HG03025 (cell line): ENCODE results near the gene SLC9A9.
"Not testable (repeated sequence)": the region's sequence is repeated elsewhere in the genome, so short reads cannot be mapped to it uniquely, and the experiment has no call there.

Source experiments
- ATAC-seq: cut with Tn5 transposase; IDR thresholded peaks from one replicate; pipeline ENCODE4 v1.9.1; 2021; ENCODE audit warnings: mild to moderate bottlenecking, moderate library complexity; ENCODE audit not compliant: unreplicated experiment, low FRiP score

SLC9A9 gene

DNA sequence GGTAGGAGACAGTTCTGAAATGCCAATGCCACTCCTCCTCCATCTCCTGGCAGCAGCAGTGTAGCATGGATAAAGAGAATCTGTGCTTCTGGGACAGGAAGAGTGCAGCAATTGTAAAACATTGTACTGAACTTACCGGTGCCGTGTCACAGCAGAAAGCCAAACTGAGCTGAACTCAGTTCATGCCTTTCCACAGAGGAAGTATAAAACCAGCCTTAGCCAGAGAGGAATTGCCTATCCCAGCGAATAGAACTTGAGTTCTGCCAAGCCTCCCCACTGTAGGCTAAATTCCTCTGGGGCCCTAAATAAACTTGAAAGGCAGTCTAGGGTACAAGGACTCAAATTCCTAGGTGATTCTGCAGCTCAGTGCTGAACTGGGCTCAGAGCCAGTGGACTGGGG, 148.8 kb downstream of the SLC9A9 start:
- ATAC-seq = no peak

DNA sequence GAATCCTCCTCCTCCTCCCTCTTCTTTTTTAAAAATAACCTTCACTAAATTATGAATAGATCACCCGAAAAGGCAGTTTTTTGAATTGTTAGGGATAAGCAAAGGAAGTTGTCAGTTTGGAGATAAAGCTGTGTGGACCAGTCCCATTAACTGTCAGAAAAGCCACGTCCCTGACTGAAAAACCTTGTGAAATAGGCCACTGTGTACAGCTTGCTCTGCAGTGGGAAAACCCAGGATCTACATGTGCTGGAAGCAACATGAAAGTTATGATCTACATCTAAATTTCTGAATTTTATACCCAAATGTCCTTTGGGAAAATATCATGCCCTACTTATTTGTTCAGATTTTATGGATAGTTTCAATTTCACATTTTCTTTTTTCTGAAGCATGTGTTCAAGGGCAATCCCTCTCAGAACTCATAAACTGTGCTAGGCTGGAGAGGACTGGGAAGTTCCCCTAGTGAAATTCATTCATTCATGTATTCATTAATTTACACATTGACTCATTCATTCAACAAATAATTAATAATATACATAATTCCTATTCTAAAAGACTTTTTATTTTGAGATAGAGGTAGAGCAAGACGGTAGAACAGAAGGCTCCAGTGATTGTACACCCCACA, 149.5 kb downstream of the SLC9A9 start:
- no peak for ATAC-seq

DNA sequence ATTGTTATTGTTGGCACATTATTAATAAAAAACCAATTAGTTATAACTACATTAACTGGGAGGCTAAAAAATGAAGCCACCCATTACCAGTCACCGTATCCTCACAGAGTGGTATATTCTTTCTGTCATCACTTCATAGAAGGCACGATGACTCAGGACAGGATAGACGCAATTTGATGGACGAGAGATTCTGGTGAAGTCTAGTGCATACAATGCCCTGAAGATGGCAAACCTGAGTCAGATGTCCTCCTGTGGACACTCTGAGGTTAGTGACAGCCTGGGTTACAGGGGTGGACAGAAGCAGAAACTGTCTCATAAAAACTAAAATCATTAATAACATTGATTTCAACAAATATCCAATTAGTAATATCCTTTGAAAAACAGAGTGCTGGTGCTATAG, 150.3 kb downstream of the SLC9A9 start:
- ATAC-seq = no peak

DNA sequence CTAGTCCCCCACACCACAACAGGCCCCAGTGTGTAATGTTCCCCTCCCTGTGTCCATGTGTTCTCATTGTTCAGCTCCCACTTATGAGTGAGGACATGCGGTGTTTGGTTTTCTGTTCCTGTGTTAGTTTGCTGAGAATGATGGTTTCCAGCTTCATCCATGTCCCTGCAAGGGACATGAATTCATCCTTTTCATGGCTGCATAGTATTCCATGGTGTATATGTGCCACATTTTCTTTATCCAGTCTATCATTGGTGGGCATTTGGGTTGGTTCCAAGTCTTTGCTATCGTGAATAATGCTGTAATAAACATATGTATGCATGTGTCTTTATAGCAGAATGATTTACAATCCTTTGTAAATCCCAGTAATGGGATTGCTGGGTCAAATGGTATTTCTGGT, 152.9 kb downstream of the SLC9A9 start:
- not testable (repeated sequence) for ATAC-seq

DNA sequence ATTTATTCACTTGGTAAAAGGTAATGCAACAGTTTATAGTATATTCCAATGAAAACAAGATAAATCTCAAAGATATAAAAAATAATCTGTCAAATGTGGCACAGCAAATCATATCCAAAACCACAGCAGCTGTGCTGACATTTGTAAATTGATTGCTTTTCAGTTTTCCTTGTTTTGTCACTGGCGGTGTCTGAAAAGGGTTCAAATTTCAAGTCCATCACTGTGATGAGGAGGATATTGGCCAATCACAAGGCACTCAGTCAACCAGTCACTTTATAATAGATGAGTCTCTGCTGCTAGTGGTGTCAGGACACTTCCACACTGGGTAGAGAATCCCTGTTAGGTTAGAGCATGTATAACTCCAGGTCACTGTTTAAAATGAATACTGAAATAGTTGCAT, 154.8 kb downstream of the SLC9A9 start:
- no peak for ATAC-seq

DNA sequence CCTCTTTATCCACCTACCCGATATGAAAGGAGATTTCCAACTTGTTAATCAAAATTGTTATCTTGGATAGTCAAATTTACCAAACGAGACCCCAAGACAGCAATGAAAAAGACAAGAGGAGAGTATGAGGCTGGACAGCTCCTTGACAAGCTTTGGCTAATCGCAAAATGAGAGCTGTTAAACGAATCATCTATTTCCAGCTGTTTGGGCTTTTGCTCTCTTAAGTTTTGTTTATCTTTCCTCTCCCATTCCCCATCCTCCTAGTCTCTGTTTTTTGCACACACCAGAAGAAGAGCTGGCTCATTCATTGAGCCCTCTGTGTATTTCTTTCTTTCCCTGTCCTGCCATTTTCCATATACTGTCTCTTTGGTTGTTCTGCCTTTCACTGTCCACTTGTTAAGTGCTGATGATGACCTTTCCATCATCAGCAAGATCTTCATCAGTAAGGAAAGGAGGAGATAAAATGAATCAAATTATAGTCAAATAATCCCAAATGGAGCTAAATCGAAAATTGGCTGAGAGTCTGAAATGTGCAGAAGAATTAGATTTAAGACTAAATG, 161.6 kb downstream of the SLC9A9 start:
- no peak for ATAC-seq

DNA sequence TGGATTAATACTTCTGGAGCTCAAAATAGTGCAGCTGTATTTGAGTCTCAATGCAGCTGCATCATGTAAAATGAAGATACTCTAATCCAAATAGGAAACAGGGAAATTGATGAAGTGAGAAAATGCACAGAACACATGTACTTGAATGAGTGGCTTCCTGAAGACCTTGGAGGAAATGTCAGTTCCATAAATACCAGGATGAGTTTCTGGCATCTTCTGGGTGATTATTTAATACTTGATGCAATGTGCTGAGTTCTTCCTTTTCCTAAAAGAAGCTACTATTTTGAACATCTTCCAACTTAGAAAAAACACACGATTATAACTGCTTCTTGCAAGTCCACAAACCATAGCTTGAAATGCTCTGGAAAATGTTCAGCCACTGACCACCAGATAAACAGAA, 162.8 kb downstream of the SLC9A9 start:
- ATAC-seq = no peak

DNA sequence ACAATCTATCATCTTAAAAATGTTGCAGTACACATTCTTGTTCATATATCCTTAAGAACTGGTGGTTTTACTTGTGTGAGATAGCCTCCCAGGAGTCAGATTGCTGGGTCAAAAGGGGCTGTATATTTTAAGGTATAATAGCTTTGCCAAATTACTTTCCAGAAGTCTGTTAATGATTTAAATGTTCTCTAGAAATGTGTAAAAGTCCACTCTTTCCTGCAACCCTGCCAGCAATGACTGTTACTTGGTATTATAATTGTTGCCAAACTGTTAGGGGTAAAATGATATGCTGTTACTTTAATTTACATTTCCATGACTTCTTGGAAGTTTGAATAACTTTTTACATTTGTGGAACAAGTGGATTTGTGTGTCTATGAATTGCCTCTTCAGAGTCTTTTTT, 170.8 kb downstream of the SLC9A9 start:
- ATAC-seq = no peak

DNA sequence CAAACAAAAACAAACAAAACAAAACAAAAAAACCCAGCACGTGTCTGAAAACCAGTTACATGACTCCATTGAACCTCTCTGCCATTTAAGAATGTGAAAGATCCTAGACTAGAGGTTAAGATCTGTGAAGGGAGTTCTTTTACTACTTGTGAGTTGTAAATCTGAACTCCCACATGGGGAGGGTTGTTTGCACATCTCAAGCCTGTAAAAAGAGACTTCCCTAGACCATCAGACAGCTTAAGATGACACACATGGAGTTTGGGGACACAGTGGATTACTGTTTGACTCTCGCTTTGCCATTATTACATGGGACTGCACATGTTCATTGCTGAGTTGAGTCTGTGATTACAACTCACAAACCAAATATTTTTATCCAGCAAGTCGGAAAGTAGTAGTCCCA, 171.5 kb downstream of the SLC9A9 start:
- ATAC-seq = no peak

DNA sequence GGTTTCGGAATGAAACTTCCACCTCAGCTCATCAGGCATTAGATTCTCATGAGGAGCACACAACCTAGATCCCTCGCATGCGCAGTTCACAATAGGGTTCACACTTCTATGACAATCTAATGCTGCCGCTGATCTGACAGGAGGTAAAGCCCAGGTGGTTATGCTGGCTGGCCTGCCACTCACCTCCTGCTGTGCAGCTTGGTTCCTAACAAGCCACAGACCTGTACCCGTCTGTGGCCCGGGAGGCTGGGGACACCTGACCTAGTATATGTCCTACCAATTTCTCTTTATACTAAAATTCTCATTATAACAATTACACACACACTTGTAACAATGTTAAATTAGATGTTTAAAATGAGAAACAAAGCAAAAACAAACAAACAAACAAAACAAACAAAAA, 172.2 kb downstream of the SLC9A9 start:
- ATAC-seq = no peak

DNA sequence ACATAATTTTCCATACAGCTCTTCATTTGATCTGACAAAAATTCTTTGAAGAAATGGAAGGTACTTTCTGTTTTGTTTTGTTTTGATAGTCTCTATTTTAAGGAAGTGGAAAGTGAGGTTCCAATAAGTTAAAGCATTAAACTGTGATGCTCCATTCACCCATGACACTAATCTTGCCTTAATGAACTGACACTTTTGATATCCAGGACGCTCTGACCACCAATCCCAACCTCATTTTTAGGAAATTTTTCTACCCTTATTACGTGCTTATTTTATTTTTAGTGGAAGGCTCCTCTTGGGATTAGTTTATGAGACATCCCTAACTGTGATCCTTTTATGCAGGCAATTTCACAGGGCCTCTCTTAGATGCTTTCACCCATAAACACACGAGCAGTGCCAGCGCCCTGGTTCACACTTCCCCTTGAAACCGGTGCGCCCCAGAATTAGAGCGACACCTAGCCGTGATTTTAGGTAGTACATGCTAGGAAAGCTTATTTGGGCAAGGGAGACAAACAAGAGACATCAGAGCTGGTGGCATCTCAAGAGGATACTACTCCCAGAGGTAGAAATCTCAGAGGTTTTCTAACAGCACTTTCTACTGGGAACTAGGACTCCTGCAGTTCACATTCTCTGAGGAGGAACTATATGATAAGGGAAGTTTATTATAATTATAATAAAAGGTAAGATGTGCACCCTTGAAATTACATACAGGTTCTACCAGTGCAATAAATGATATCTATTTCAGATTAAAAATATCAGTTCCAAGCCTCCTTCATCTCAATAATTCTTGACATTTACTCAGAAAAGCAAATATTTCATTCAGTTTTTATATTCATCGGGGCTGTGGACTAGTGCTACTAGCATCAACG, 173.9 kb downstream of the SLC9A9 start:
- ATAC-seq = peak; percentile 55

DNA sequence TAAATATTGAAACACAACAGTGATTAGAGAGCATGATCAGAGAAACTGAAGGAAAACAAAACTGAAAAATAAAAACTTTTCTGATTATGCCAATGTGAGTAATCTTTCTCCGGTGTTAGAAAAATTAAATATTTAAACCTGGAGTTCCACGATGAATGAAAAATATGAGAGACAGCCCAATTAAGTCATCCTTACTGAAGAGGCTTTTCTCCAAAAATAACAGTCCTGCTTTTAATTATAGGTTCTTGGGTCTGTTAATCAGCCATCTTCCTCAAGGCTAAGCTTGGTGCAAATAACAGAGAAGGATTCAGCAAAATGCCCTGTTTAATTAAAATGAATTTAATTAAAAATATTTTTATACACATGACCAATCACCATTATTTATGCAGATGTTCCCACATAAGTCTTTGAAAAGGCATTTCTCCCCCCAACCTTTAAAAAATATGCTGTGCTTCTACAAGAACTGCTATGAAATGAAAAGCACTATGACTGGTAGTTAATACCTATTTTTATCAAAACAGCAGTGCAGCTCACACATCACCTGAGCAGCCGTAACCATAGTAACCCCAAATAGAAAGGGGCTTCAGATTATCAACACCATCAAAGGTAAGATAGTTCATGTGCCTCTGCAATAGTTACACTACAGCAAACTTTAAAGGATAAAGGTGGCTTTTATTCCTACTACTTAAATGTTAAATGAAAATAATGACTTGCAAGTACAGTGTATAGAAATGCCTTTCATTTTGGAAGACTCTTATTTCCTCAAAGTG, 175.7 kb downstream of the SLC9A9 start:
- ATAC-seq = no peak

DNA sequence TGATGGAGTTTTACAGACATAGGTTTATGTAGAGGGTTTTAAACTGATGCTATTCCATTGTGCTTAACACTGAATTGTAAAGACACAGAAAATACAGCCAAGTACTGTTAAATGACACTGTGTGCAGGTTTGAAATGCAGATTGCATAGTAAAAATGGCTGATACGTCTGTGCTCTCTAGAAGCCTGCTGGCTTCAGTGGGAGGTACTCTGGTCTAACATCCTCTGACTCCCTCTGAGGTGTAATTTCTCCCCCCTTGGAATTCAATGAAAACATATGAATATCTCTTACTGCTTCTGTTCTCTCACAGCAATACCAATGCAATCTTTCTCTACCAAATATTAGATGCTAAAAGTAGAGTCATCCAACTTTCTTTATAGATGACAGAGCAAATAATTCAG, 176.6 kb downstream of the SLC9A9 start:
- no peak for ATAC-seq

DNA sequence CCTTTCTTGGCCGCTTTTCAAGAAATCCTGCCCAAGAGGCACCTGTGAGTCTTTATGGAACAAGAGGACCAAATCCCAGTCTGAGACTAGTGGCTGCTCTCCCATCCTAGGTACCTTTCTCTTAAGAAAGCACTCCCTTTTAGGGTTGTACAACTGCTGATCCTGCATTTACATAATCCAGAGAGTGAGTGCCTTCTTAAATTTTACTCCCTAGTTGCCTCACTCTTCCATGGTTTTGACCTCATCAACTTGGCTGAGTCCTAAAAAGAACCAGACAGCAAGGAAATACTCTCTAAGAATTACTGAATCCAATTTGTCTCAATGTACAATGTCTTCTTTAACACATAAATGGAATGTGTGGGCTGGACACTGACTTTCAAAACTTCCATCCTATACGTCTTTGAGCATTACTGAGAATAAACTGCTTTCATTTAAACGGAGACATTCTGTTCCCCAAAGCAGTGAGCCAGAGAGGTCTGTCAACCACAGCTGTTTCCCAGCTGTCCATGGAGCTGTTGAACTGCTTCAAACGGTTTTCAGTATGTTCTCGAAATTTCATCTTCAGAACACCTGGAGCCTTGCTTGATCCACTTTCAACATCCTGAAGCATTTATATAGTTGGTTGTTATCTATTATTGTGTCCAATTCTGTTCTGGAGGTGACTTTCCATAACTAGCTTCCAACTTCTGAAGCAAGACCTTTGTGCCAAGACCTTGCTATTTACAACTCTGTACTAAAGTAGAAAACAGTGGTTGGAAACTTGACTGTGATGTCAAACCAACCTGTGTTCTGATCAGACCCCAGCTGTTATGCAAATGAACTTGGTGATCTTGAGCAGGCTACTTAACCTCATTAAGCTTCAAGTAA, 179.1 kb downstream of the SLC9A9 start:
- peak; percentile 94 for ATAC-seq

DNA sequence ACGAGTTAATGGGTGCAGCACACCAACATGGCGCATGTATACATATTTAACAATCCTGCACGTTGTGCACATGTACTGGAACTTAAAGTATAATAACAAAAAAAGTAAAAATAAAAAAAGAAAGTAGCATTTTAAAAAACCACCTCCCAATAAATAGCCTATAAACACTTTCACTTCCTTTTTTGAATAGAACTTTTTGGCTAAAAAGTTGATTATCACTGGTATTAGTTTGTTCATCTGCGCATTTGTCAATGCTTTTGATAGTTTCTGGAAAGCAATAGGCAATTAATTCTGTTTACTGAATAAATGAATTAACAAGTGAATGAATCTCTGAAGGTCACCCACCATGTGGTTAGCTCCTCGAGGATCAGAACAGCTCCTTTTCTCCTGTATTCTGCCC, 179.9 kb downstream of the SLC9A9 start:
- ATAC-seq = no peak

DNA sequence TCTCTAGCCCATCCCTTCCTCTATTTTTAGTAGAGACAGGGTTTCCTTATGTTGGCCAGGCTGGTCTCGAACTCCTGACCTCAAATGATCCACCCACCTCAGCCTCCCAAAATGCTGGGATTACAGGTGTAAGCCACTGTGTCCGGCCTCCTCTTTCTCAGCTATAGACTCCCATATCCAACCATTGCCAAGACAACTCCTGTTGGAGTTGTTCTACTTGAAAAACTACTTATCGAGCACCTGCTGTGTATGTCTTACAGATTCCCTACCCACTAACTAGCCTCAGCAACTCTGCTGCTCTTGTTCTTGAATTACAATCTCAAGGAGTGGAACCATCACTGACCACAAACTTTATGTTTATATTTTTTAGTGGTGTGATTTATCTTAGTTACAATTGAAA, 186.6 kb downstream of the SLC9A9 start:
- no peak for ATAC-seq

DNA sequence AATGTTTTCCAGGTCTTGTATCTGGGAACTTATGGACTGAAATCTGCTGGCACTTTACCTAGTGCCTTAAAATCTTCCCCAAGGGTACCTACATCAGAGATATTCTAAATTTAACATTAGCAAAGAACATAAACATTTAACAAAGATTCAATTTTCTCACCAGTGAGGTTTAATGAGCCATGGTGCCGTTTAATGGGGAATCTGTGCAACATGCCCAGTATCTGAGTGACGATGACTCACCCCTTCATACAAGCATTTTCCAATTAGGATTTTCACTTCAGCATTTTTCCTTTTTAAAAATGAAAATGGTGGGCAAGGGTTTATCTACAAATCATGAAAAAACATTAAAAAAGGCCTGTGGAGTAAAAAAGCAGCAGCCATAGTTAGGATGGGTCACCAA, 189.4 kb downstream of the SLC9A9 start:
- no peak for ATAC-seq

DNA sequence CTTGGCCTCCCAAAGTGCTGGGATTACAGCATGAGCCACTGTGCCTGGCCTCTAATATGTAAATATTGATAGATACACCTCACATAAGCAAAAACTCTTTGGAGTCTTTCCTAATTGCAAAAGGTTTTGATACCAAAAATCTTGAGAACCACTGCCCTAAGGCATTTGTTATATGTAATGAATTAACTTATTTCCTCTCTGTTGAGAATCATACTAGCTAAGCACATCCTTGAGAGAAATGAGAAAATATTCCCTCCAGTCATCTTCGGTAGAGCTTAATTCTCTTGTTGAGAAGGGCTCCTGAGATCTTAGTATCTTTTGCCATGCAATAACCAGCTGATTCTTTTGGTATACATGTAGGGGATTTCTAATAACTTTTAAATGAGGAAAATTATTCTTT, 190.2 kb downstream of the SLC9A9 start:
- no peak for ATAC-seq

DNA sequence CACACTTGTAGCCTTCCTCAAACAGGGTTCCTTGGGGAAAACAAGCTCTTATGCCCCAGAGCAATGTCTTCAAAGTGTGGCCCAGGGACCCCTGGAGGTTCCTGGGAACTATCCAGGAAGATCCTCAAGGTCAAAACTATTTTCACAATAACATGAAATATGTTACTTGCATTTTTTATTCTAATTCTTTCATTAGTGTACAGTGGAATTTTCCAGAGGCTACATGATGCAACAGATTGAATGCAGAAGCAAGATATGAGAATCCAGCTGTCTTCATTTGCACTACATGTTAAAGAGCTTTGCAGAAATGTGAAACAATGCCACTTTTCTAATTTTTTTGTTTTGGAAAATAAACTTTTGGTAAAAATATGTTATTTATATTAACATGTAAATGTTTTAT, 190.9 kb downstream of the SLC9A9 start:
- ATAC-seq = no peak

DNA sequence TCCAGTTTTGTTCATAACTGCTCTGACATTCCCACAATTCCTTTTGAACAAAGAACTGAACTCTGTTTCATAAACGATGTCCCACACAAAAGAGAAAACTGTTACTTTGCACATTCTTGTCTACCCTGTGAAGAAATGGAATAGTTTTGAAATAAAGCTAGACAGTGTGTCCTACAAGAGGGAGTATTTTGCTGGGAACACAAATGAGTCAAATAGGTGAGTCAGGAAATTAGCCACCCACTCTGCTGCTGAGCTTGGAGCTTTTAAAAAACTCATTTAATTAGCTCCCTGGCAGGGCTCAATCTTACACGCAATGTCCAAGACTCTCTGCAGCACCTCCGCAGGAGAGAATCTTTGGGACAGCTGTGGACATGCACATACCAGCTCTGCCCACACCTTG, 193.4 kb downstream of the SLC9A9 start:
- ATAC-seq = no peak
